Neutrophil (primary cell): Measurements from ENCODE around the gene NPHS1.

Experiments
- H3K27ac ChIP-seq: fragments of 200-600 bp; sonication (generic); 2 replicates; pipeline ENCODE4 v1.5.1; 2016; ENCODE audit warnings: mild to moderate bottlenecking, moderate library complexity
- H3K27me3 ChIP-seq: fragments of 200-600 bp; sonication (generic); 2 replicates; pipeline ENCODE4 v1.6.0; 2016; ENCODE audit warnings: mild to moderate bottlenecking
- H3K36me3 ChIP-seq: fragments of 200-600 bp; sonication (generic); 2 replicates; pipeline ENCODE4 v1.5.1; 2017
- H3K4me1 ChIP-seq, 2 experiments: fragments of 200-600 bp in 1 of 2; sonication (generic) in 1 of 2; 1 replicate in 1 of 2; 2 replicates in 1 of 2; pipeline versions ENCODE4 v1.5.1 to v1.6.1; 2013 to 2016; ENCODE audit warnings: low read depth in 1 of 2, low read length in 1 of 2, mild to moderate bottlenecking in 1 of 2, moderate library complexity in 1 of 2; ENCODE audit not compliant: control insufficient read depth in 1 of 2, insufficient read depth in 1 of 2
- H3K4me3 ChIP-seq, 2 experiments: fragments of 200-600 bp in 1 of 2; sonication (generic) in 1 of 2; 1 replicate in 1 of 2; 2 replicates in 1 of 2; pipeline ENCODE4 v1.5.1; 2013 to 2016; ENCODE audit warnings: low read depth in 1 of 2, low read length in 1 of 2, mild to moderate bottlenecking in 1 of 2, moderate library complexity in 1 of 2
- H3K9me3 ChIP-seq: fragments of 200-600 bp; sonication (generic); 2 replicates; pipeline ENCODE4 v1.5.1; 2016
- TF ChIP-seq, protein P1 (sequence below): fragments of 200-600 bp; sonication (generic); IDR thresholded peaks from 2 replicates; pipeline ENCODE4 v1.5.1; 2016; ENCODE audit warnings: antibody characterized with exemption

NPHS1 gene, protein sequence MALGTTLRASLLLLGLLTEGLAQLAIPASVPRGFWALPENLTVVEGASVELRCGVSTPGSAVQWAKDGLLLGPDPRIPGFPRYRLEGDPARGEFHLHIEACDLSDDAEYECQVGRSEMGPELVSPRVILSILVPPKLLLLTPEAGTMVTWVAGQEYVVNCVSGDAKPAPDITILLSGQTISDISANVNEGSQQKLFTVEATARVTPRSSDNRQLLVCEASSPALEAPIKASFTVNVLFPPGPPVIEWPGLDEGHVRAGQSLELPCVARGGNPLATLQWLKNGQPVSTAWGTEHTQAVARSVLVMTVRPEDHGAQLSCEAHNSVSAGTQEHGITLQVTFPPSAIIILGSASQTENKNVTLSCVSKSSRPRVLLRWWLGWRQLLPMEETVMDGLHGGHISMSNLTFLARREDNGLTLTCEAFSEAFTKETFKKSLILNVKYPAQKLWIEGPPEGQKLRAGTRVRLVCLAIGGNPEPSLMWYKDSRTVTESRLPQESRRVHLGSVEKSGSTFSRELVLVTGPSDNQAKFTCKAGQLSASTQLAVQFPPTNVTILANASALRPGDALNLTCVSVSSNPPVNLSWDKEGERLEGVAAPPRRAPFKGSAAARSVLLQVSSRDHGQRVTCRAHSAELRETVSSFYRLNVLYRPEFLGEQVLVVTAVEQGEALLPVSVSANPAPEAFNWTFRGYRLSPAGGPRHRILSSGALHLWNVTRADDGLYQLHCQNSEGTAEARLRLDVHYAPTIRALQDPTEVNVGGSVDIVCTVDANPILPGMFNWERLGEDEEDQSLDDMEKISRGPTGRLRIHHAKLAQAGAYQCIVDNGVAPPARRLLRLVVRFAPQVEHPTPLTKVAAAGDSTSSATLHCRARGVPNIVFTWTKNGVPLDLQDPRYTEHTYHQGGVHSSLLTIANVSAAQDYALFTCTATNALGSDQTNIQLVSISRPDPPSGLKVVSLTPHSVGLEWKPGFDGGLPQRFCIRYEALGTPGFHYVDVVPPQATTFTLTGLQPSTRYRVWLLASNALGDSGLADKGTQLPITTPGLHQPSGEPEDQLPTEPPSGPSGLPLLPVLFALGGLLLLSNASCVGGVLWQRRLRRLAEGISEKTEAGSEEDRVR (N-terminal part only)

DNA sequence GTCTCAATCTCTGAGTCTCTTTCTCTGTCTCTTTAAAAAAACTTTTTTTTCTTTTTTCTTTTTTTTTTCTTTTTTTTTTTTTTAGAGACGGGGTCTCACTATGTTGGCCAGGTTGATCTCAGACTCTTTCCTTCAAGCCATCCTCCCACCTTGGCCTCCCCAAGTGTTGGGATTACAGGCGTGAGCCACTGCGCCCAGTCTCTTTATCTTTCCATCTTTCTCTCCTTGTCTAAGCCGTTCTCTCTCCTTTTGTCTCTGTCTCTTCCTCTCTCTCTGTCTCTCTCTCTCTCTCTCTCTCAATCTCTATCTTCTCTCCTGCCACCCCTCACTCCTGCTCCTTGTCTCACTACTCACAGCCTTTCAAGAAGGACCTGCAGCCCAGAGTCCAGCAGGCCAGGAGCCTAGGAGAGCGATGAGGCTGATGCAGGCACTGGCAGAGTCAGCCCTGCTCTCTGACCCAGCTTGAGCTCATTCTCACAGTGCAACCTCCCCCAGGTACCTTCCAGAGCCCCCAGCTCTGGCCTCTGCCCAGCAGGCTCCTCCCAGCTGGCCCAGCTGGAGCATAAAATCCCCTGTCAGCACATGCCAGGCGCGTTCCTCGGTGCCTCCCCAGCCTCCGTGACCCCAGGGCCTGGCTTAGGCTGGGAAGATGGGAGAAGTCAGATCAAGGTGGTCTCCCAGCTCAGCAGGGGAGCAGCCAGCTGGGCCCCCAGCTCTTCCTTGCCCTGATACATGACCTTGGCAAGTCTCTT, at the start of gene NPHS1:
NPHS1 (minus strand) TSS at position 476 of the 752 bp plus-strand sequence. CDS start 667 bp downstream, outside the sequence.
- H3K27me3 ChIP-seq = peaks cover 100% of the 10 kb centered on the region
- no peak within 1 kb of the TSS for H3K4me3 ChIP-seq
- no peaks in the 10 kb centered on the region for H3K9me3 ChIP-seq
- no peaks in the 10 kb centered on the region for H3K36me3 ChIP-seq
- H3K4me1 ChIP-seq = peaks cover 3 to 4% of the 10 kb centered on the region in 2 experiments
- TF ChIP-seq, protein P1, sequence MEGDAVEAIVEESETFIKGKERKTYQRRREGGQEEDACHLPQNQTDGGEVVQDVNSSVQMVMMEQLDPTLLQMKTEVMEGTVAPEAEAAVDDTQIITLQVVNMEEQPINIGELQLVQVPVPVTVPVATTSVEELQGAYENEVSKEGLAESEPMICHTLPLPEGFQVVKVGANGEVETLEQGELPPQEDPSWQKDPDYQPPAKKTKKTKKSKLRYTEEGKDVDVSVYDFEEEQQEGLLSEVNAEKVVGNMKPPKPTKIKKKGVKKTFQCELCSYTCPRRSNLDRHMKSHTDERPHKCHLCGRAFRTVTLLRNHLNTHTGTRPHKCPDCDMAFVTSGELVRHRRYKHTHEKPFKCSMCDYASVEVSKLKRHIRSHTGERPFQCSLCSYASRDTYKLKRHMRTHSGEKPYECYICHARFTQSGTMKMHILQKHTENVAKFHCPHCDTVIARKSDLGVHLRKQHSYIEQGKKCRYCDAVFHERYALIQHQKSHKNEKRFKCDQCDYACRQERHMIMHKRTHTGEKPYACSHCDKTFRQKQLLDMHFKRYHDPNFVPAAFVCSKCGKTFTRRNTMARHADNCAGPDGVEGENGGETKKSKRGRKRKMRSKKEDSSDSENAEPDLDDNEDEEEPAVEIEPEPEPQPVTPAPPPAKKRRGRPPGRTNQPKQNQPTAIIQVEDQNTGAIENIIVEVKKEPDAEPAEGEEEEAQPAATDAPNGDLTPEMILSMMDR = no peak
- H3K27ac ChIP-seq = no peak within 1 kb of the TSS

DNA sequence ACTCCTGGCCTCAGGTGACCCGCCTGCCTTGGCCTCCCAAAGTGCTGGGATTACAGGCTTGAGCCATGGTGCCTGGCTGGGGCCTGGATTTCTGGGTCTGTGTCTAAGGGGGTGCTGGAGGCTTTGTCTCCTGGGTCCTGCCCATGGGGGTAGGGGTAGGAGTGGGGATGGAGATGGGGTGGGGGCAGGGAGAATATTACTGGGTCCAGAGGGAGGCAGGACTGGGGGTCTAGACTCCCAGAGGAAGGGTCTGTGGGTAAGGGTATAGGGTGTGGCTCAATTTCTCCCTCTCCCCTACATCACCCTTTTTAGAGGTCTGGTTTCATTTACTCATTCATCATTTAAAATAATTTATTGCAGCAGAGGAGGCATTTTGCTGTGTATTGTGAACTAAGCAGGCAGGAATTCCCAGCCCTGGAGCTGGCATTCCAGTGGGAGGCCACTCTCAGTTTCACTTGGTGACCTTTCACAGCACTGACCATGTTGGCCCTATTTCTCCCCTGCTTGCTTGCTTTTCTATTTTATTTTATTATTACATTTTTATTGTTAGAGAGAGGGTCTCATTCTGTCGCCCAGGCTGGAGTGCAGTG, 48.8 kb upstream of the NPHS1 start:
- peaks cover 79 to 80% of the 10 kb centered on the region in 2 experiments for H3K4me1 ChIP-seq
- H3K36me3 ChIP-seq = peaks cover 41% of the 10 kb centered on the region
- H3K27ac ChIP-seq = peak overlapping the region; percentile 100
- H3K4me3 ChIP-seq = peak overlapping the region; percentile 87 to 93
- H3K9me3 ChIP-seq = no peaks in the 10 kb centered on the region
- no peaks in the 10 kb centered on the region for H3K27me3 ChIP-seq
- TF ChIP-seq, protein P1 = no peak

DNA sequence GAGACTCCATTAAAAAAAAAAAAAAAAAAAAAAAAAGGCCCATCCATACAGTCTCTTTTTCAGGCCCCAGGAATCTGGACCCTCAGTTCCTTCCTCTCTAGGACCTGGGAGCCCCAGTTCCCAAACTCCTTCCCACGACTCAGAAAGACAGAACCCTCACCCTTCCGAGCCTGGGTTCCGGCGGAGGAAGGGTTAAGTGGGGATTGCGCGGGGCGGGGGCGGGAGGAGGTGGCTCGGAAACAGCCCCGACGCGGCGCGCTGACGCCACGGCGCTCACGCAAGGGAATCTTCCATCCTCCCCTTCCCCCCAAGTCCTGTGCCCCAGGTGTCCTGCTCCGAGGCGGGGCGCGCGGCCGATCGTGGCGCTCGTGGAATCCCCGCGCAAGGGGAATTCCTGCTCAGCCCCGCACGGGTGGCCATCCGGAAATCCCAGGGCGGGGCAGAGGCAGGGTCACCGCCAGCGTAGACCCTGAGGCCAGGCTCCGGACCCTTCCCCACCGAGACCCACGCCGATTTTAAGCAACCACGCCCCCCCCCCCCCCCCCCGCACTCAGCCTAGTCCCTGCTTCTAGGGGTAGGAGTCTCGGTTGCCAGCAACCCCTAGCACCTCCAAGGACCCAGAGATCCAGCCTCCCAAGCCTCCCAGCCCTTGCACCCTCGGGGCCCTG, 47.4 kb upstream of the NPHS1 start:
- Histone ChIP-seq H3K27ac (peak overlapping the region; percentile 100), H3K4me3 (peak overlapping the region; percentile 87 to 93), H3K9me3 (no peaks in the 10 kb centered on the region), H3K36me3 (peaks cover 44% of the 10 kb centered on the region), H3K4me1 (peaks cover 69 to 70% of the 10 kb centered on the region in 2 experiments), H3K27me3 (no peaks in the 10 kb centered on the region)
- TF ChIP-seq, protein P1 = peak; percentile 27

DNA sequence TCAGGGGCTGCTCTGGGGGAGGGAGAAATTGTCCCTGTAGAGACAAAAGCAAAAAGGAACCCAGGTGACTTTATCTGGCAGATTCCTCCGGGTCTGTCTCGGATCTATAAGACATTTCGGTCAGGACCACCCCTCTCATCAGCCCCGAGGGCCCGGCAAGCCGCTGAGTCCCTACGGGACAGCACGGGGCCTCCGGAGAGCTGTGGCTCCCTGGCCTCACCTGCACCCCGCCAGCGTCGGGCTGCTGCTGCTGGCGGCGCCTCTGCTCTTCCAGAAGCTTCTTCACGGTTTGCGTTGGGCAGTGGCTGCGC, 46.1 kb upstream of the NPHS1 start:
- H3K9me3 ChIP-seq = no peaks in the 10 kb centered on the region
- H3K27ac ChIP-seq = peak overlapping the region; percentile 100
- peaks cover 57 to 58% of the 10 kb centered on the region in 2 experiments for H3K4me1 ChIP-seq
- TF ChIP-seq, protein P1 = no peak
- peaks cover 46% of the 10 kb centered on the region for H3K36me3 ChIP-seq
- H3K27me3 ChIP-seq = no peaks in the 10 kb centered on the region
- H3K4me3 ChIP-seq = peak overlapping the region; percentile 87 to 93
